ENCODE measurements around the gene C1QTNF9B. TPM values are rescaled to one million over a fixed set of nuclear protein-coding genes. Genes with fewer than 3 reads are reported as not detected.

Gene C1QTNF9B
- total RNA-seq, 1 donor from 2014 or later = not detected

DNA sequence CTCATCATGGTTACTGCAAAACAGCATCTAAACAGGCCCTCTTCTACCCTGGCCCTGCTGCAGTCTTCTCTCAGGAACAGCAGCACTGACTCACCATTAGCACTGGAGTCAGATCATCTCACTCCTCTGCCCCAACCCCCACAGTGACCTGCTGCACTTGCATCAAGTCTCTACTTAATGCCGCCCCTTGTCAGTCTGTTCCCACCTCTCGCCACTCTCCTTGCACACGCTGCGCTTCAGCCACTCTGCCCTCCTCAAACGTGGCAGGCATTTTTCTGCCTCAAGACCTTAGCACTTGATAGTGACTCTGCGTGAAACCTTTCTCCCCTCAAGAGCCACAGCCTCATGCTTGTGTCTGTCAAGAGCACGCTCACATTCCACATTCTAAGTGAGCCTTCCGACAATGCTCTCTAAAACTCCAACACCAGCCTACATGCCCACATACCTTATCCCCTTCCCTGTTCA, 30.2 kb downstream of the C1QTNF9B start:
- no peak for DNase-seq (ENCODE audit: extremely low spot score, unreplicated experiment)
- peaks cover 8% of the 10 kb centered on the region for H3K36me3 Mint-ChIP-seq
- no peak overlapping the region for H3K4me3 Mint-ChIP-seq
- H3K4me1 Mint-ChIP-seq (ENCODE audit: unreplicated experiment) = peaks cover 5% of the 10 kb centered on the region
- H3K27me3 Mint-ChIP-seq = no peaks in the 10 kb centered on the region
- H3K27ac Mint-ChIP-seq = no peak overlapping the region
- H3K9me3 Mint-ChIP-seq = no peaks in the 10 kb centered on the region
- TF ChIP-seq, protein P1, sequence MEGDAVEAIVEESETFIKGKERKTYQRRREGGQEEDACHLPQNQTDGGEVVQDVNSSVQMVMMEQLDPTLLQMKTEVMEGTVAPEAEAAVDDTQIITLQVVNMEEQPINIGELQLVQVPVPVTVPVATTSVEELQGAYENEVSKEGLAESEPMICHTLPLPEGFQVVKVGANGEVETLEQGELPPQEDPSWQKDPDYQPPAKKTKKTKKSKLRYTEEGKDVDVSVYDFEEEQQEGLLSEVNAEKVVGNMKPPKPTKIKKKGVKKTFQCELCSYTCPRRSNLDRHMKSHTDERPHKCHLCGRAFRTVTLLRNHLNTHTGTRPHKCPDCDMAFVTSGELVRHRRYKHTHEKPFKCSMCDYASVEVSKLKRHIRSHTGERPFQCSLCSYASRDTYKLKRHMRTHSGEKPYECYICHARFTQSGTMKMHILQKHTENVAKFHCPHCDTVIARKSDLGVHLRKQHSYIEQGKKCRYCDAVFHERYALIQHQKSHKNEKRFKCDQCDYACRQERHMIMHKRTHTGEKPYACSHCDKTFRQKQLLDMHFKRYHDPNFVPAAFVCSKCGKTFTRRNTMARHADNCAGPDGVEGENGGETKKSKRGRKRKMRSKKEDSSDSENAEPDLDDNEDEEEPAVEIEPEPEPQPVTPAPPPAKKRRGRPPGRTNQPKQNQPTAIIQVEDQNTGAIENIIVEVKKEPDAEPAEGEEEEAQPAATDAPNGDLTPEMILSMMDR (conservative IDR thresholded peaks at IDR 0.05) = no peak

DNA sequence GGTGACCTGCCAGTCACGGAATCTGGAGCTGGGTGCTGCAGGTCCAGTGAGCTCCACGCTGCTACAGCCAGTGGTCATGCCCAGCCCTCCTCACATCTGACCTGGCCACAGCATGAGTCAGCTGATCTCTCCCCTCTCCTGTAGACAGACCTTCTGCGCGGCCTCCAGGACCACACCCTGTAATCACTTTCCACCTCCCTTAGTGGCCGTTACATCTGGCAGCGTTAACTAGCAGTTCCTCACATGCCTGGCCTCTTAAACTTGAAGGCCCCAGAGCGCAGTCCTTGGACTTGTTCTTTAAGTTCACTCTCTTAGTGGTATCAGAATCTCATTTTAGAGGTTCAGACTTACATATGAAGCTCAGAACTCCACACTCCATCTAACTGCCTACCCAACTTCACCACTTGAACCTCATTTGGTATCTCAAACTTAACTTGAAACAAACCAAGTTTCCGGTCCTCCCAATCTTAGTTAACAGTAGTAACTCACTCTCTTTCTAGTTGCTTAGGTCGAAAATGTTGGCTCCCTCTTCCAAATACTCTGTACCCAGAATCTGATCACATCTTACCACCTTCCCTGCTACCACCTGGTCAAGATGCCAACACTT, 30.8 kb downstream of the C1QTNF9B start:
- no peak for DNase-seq (ENCODE audit: extremely low spot score, unreplicated experiment)
- Mint-ChIP-seq H3K4me1 (ENCODE audit: unreplicated experiment) (peaks cover 5% of the 10 kb centered on the region), H3K27me3 (no peaks in the 10 kb centered on the region), H3K36me3 (peaks cover 12% of the 10 kb centered on the region), H3K27ac (no peak overlapping the region), H3K9me3 (no peaks in the 10 kb centered on the region), H3K4me3 (no peak overlapping the region)
- TF ChIP-seq, protein P1 (conservative IDR thresholded peaks at IDR 0.05) = no peak

DNA sequence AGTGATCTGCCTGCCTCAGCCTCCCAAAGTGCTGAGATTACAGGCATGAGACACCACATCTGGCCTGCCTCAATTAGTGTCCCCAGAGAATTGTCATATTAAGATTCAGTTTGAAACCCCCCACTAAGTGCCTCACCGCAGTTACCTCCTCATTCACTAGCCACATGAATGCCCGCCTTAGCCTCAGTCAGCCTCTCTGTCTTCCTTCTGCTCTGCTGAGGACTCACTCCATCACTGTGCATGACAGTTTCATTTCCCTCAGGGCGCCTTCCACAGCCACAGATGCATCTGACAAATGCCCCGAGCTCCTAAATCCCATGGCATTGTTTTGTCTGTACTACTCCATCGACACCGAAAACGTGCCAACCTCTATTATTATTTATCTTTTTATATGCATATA, 31.4 kb downstream of the C1QTNF9B start:
- Mint-ChIP-seq H3K27ac (no peak overlapping the region), H3K27me3 (no peaks in the 10 kb centered on the region), H3K4me1 (ENCODE audit: unreplicated experiment) (peaks cover 5% of the 10 kb centered on the region), H3K36me3 (peaks cover 14% of the 10 kb centered on the region), H3K4me3 (no peak overlapping the region), H3K9me3 (no peaks in the 10 kb centered on the region)
- no peak for DNase-seq (ENCODE audit: extremely low spot score, unreplicated experiment)
- TF ChIP-seq, protein P1 (conservative IDR thresholded peaks at IDR 0.05) = no peak

DNA sequence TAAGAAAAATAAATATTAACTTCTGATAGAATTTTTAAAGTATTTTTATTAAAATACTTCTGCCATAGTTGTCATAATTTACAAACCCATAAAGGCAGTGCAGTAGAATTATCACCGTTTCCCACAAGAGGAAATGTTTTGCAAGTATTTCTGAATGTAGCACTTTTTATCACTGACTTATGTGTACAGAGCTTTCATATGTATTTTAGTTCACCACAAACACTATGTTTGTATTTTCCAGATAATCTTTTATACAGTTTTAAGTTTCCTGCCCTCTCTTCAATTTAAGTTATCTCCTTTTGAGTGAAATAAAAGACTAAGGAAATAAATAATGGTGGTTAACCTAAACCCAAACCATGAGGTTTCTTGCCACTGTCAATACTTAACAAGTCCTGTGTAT, 32.3 kb downstream of the C1QTNF9B start:
- Mint-ChIP-seq H3K36me3 (peaks cover 23% of the 10 kb centered on the region), H3K27me3 (no peaks in the 10 kb centered on the region), H3K9me3 (no peaks in the 10 kb centered on the region), H3K4me3 (no peak overlapping the region), H3K4me1 (ENCODE audit: unreplicated experiment) (peaks cover 5% of the 10 kb centered on the region), H3K27ac (no peak overlapping the region)
- DNase-seq (ENCODE audit: extremely low spot score, unreplicated experiment) = no peak
- TF ChIP-seq, protein P1 (conservative IDR thresholded peaks at IDR 0.05) = no peak

DNA sequence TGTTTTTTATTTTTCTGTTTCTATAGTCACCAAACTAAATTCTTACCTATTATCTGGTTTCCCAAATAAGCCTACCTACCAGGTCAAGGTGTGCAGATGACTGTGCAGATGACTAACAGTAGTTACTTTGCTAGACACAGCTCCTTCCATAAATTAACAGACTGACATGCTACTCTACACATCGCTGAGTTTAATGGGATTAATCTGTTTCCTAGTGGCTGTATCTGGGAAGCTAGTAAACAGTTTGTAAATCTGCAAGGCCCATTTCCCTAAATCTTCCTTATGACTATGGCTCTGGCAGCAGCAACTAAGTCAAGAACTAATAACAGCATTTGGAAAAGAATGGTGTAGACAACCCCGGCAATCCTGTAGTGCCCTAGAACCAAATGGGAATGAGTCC, 36.0 kb downstream of the C1QTNF9B start:
- no peak for DNase-seq (ENCODE audit: extremely low spot score, unreplicated experiment)
- peaks cover 5% of the 10 kb centered on the region for H3K4me1 Mint-ChIP-seq (ENCODE audit: unreplicated experiment)
- no peaks in the 10 kb centered on the region for H3K27me3 Mint-ChIP-seq
- H3K36me3 Mint-ChIP-seq = peaks cover 33% of the 10 kb centered on the region
- no peak overlapping the region for H3K4me3 Mint-ChIP-seq
- H3K9me3 Mint-ChIP-seq = no peaks in the 10 kb centered on the region
- TF ChIP-seq, protein P1 (conservative IDR thresholded peaks at IDR 0.05) = no peak
- no peak overlapping the region for H3K27ac Mint-ChIP-seq
